HepG2 (cell line): ENCODE data around the gene PSMG3. TPM values are rescaled to one million over a fixed set of nuclear protein-coding genes. Genes with fewer than 3 reads are reported as not detected.
A peak's percentile ranks its signal among the peaks of the same experiment; 100 is the strongest.

Source experiments
- AGO2 ChIP-seq: fragments of 200-400 bp; formaldehyde crosslinking; optimal IDR thresholded peaks from 2 replicates; pipeline ENCODE3; 2017; ENCODE audit warnings: mild to moderate bottlenecking, low read depth, low read length, moderate library complexity
- DNMT3B ChIP-seq: conservative IDR thresholded peaks from 2 replicates; pipeline ENCODE4 v1.6.1; 2016; ENCODE audit warnings: missing biosample characterization, control low read depth
- EP300 ChIP-seq, 3 experiments: sonication (generic) in 1 of 3; formaldehyde crosslinking in 1 of 3; IDR thresholded peaks; 2 replicates each; pipeline versions ENCODE4 v1.5.1 to v1.6.1; 2011 to 2020; ENCODE audit warnings: low read depth in 2 of 3, low read length in 2 of 3, borderline replicate concordance in 1 of 3, improper control_type of control experiment in 1 of 3, mild to moderate bottlenecking in 1 of 3, missing genetic modification reagents in 1 of 3, moderate library complexity in 1 of 3
- GTF3A ChIP-seq: sonication (generic); formaldehyde crosslinking; conservative IDR thresholded peaks from 2 replicates; pipeline ENCODE4 v1.4.0; 2020; ENCODE audit warnings: mild to moderate bottlenecking, missing genetic modification reagents
- IKZF1 ChIP-seq: fragments of 450-650 bp; IDR thresholded peaks from 2 replicates; pipeline ENCODE4 v1.7.1; 2016
- IRF2 ChIP-seq: IDR thresholded peaks from 2 replicates; pipeline ENCODE4 v1.6.1; 2018; ENCODE audit warnings: missing genetic modification reagents, missing compliant biosample characterization
- KLF6 ChIP-seq: IDR thresholded peaks from 2 replicates; pipeline ENCODE4 v1.8.0; 2016; ENCODE audit warnings: missing biosample characterization, missing genetic modification reagents
- NFE2L1 ChIP-seq: sonication (generic); formaldehyde crosslinking; IDR thresholded peaks from 2 replicates; pipeline ENCODE4 v1.4.0; 2020; ENCODE audit warnings: missing genetic modification reagents, mild to moderate bottlenecking, borderline replicate concordance
- NR1H2 ChIP-seq: sonication (generic); formaldehyde crosslinking; IDR thresholded peaks from 2 replicates; pipeline ENCODE4 v1.8.1; 2022; ENCODE audit warnings: low read depth, missing genetic modification reagents, borderline replicate concordance
- ZNF296 ChIP-seq: sonication (generic); formaldehyde crosslinking; conservative IDR thresholded peaks from 2 replicates; pipeline ENCODE4 v1.5.0; 2020; ENCODE audit warnings: mild to moderate bottlenecking, missing genetic modification reagents
- ZNF337 ChIP-seq: sonication (generic); formaldehyde crosslinking; IDR thresholded peaks from 2 replicates; pipeline ENCODE4 v1.5.1; 2020; ENCODE audit warnings: missing genetic modification reagents, low read depth, mild to moderate bottlenecking, borderline replicate concordance
- ZNF367 ChIP-seq: sonication (generic); formaldehyde crosslinking; IDR thresholded peaks from 2 replicates; pipeline ENCODE4 v1.4.0; 2020; ENCODE audit warnings: missing genetic modification reagents, borderline replicate concordance
- polyA plus RNA-seq, 8 experiments: library from polyadenylated mRNA; depleted of rRNA in 3 of 8; stranded (reverse) in 7 of 8; unstranded in 1 of 8; fragments of >200 nt; fragmentation: Illumina TruSeq in 4 of 8; extraction: Trizol in 4 of 8; gene quantifications; 2 replicates each; pipeline versions ENCODE4 v1.2.1 to v1.2.3, GENCODE V29; 2011 to 2016; ENCODE audit warnings: low read depth in 4 of 8, missing spikeins in 1 of 8, mixed read lengths in 1 of 8; ENCODE audit not compliant: insufficient read depth in 1 of 8
- total RNA-seq, 5 experiments: library from RNA; depleted of rRNA; stranded (reverse); fragments of >200 nt; fragmentation: Illumina TruSeq; extraction: Trizol; gene quantifications; 2 replicates each; pipeline ENCODE4 v1.2.3, GENCODE V29; 2016; ENCODE audit warnings: low read depth in 1 of 5
- TF ChIP-seq, protein P1 (sequence below): sonication (generic); formaldehyde crosslinking; IDR thresholded peaks from 2 replicates; pipeline ENCODE4 v1.5.1; 2020; ENCODE audit warnings: mild to moderate bottlenecking, missing genetic modification reagents, borderline replicate concordance
- TF ChIP-seq, protein P2 (sequence below): sonication (generic); formaldehyde crosslinking; IDR thresholded peaks from 2 replicates; pipeline ENCODE4 v1.8.1; 2022; ENCODE audit warnings: mild to moderate bottlenecking, missing genetic modification reagents
- TF ChIP-seq, protein P3 (sequence below): sonication (generic); formaldehyde crosslinking; IDR thresholded peaks from 2 replicates; pipeline ENCODE4 v1.4.0; 2020; ENCODE audit warnings: missing genetic modification reagents
- TF ChIP-seq, protein P4 (sequence below): sonication (generic); formaldehyde crosslinking; IDR thresholded peaks from 2 replicates; pipeline ENCODE4 v1.4.0; 2020; ENCODE audit warnings: missing genetic modification reagents

Gene PSMG3
- total and polyA plus RNA-seq, 2 of the 13 experiments (the other 11 are each of a cell fraction or from before 2014, with no cell fraction given): 29.6 to 48.4 TPM

DNA sequence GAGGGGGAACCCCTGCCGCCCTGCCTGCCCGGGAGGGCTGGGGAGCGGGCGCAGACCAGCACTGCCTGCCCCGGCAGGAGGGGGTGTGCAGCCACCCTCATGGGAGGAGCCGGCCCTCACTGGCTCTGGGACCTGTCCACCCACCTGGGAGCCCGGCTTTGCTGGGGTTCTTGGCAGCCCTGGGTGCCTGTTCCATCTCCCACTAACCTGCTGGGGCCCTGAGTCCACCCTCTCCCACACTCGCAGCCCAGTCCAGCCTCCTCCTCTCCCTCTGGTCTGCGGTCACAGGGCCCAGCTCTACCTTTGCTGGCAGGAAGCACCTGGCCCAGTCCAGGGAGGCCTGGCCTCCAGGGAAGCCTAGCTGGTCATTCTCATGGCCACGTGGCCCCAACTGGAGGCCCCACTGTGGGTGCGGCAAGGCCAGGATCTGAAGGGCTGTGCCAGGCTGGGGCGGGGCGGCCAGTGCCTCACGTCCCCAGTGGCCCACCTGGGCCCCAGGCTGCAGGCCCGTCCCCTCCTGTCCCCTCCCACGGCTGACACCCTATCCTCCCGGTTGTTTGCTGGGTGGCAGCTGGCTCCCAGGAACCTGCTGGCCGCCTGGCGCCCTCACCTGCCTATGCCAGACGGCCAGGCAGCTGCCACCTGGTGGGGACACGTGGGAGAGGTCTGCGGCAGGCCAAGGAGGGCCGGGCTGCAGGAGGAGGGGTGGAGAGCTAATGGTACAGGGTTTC, 13.9 kb downstream of the PSMG3 start, which contains the start of gene TMEM184A (continued):
- TF ChIP-seq, protein P1, sequence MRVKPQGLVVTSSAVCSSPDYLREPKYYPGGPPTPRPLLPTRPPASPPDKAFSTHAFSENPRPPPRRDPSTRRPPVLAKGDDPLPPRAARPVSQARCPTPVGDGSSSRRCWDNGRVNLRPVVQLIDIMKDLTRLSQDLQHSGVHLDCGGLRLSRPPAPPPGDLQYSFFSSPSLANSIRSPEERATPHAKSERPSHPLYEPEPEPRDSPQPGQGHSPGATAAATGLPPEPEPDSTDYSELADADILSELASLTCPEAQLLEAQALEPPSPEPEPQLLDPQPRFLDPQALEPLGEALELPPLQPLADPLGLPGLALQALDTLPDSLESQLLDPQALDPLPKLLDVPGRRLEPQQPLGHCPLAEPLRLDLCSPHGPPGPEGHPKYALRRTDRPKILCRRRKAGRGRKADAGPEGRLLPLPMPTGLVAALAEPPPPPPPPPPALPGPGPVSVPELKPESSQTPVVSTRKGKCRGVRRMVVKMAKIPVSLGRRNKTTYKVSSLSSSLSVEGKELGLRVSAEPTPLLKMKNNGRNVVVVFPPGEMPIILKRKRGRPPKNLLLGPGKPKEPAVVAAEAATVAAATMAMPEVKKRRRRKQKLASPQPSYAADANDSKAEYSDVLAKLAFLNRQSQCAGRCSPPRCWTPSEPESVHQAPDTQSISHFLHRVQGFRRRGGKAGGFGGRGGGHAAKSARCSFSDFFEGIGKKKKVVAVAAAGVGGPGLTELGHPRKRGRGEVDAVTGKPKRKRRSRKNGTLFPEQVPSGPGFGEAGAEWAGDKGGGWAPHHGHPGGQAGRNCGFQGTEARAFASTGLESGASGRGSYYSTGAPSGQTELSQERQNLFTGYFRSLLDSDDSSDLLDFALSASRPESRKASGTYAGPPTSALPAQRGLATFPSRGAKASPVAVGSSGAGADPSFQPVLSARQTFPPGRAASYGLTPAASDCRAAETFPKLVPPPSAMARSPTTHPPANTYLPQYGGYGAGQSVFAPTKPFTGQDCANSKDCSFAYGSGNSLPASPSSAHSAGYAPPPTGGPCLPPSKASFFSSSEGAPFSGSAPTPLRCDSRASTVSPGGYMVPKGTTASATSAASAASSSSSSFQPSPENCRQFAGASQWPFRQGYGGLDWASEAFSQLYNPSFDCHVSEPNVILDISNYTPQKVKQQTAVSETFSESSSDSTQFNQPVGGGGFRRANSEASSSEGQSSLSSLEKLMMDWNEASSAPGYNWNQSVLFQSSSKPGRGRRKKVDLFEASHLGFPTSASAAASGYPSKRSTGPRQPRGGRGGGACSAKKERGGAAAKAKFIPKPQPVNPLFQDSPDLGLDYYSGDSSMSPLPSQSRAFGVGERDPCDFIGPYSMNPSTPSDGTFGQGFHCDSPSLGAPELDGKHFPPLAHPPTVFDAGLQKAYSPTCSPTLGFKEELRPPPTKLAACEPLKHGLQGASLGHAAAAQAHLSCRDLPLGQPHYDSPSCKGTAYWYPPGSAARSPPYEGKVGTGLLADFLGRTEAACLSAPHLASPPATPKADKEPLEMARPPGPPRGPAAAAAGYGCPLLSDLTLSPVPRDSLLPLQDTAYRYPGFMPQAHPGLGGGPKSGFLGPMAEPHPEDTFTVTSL: no peak
- TF ChIP-seq, protein P2, sequence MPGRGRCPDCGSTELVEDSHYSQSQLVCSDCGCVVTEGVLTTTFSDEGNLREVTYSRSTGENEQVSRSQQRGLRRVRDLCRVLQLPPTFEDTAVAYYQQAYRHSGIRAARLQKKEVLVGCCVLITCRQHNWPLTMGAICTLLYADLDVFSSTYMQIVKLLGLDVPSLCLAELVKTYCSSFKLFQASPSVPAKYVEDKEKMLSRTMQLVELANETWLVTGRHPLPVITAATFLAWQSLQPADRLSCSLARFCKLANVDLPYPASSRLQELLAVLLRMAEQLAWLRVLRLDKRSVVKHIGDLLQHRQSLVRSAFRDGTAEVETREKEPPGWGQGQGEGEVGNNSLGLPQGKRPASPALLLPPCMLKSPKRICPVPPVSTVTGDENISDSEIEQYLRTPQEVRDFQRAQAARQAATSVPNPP (CRISPR knock-in tag): no peak
- TF ChIP-seq AGO2 (peak; percentile 79), ZNF367 (0 out of 2 replicates have a peak, but pooled peaks have one; percentile 67), GTF3A (CRISPR knock-in tag) (no peak), ZNF337 (CRISPR knock-in tag) (peak; percentile 68; the same call in 1 of the 2 replicates), NR1H2 (no peak), ZNF296 (peak; percentile 94), EP300 (IDR thresholded peaks at IDR 0.05; ENCODE audit: low read depth in 2 of 2, low read length in 2 of 2) (0 out of 4 replicates have a peak, but pooled peaks of 1 of the 2 experiments have one; percentile 14), EP300 (CRISPR knock-in tag; IDR thresholded peaks at IDR 0.05; ENCODE audit: borderline replicate concordance) (peak; percentile 40; the same call in 1 of the 2 replicates), NFE2L1 (CRISPR knock-in tag) (no peak), IRF2 (peak; percentile 61; the same call in 1 of the 2 replicates), DNMT3B (CRISPR knock-in tag) (no peak; the same call in 1 of the 2 replicates), KLF6 (CRISPR knock-in tag) (peak; percentile 94), IKZF1 (no peak)
- TF ChIP-seq, protein P3, sequence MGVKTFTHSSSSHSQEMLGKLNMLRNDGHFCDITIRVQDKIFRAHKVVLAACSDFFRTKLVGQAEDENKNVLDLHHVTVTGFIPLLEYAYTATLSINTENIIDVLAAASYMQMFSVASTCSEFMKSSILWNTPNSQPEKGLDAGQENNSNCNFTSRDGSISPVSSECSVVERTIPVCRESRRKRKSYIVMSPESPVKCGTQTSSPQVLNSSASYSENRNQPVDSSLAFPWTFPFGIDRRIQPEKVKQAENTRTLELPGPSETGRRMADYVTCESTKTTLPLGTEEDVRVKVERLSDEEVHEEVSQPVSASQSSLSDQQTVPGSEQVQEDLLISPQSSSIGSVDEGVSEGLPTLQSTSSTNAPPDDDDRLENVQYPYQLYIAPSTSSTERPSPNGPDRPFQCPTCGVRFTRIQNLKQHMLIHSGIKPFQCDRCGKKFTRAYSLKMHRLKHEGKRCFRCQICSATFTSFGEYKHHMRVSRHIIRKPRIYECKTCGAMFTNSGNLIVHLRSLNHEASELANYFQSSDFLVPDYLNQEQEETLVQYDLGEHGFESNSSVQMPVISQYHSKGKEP (CRISPR knock-in tag): no peak
- TF ChIP-seq, protein P4, sequence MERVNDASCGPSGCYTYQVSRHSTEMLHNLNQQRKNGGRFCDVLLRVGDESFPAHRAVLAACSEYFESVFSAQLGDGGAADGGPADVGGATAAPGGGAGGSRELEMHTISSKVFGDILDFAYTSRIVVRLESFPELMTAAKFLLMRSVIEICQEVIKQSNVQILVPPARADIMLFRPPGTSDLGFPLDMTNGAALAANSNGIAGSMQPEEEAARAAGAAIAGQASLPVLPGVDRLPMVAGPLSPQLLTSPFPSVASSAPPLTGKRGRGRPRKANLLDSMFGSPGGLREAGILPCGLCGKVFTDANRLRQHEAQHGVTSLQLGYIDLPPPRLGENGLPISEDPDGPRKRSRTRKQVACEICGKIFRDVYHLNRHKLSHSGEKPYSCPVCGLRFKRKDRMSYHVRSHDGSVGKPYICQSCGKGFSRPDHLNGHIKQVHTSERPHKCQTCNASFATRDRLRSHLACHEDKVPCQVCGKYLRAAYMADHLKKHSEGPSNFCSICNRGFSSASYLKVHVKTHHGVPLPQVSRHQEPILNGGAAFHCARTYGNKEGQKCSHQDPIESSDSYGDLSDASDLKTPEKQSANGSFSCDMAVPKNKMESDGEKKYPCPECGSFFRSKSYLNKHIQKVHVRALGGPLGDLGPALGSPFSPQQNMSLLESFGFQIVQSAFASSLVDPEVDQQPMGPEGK (CRISPR knock-in tag): peak; percentile 86
